ENCODE data around the gene MYO16.

MYO16 gene

DNA sequence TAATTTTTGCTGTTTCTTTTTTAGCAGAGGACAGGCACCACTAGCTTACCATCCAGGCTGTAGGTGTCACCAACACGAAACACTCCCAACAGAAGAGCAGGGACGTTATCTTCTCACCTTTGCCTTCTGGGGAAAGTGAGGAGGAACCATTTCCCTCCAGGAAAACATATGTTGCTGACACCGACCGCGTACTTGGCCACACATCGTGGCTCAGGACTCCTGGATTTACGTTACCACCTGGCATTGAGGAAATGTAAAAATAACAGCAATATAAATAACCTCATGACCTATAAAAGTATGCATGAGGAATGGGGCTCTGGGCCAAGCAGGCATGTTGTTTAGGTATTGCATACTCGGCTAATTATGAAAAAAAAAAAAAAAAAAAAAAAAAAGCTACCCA lies 525.1 kb downstream of the MYO16 start:
- DNase-seq (ENCODE audit: low spot score), result no peak

DNA sequence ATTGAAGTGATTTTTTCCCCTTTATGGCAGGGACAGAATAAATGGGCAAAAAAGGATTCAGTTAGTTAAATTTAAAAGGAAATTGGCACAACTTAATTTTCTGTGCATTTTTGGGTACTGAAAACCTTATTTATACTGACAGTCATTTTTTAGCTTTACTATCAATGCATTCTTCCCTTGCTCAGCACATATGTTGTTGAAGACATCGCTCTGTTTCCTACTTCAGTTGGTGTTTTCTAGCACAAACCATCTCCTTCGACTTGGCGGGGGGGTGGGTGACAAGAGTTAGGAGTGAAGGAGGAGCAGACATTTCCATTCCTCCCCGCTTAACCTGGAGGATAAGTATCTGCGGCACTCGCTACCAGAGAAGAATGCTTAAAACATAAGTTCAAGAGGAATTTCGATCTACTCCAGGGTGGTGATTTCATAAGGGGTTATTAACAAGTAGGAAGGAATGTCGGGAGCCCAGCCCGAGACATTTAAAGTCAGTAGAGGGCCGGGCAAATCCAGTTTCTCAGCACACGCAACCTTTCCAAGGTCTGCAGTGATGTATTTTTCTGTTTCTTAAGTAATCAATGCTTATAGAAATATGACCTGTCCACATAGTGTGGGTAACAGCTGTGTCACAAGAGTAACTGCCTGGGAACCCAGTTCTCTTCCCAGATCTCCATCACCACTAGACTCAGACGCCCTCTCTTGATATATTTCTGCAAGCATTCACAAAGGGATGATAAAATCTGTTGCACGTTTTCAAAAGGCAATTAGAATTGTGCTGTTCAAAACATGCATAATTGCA lies 525.8 kb downstream of the MYO16 start:
- DNase-seq (ENCODE audit: low spot score), result no peak

DNA sequence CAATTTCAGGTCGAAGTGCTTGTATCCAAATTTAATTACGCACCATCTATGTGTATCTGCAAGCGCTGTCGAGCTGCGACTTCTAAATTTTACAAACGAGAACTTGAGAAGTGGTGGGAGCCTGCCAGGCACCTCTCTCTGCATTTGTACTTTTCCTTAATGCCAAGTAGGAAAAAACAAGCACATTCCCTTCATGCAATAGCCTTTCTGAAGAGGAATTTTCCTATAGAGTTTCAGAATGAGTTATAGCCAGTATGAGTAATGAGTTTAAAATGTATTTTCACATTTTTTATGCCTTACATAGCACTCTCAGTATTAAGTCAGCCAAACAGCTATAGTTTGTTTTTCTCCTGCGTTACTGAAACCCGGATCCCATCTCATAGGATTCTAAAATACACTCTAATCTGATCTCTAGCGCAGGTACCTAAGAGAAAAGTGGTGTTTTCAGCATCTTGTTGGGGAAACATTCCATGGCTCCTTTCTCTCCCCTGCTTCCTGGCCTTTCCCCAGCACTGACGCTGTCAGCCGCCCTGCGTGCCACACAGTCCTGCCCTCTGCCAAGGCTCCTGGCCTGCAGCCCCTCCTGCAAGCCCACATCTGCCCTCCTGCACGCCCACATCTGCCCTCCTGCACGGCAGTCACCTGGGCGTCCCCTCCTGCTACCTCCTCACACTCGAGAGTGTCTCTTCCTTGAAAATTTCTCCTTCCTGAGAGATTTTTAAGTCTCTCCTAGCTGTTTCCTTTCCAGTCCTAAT lies 526.9 kb downstream of the MYO16 start:
- DNase-seq (ENCODE audit: low spot score), result no peak

DNA sequence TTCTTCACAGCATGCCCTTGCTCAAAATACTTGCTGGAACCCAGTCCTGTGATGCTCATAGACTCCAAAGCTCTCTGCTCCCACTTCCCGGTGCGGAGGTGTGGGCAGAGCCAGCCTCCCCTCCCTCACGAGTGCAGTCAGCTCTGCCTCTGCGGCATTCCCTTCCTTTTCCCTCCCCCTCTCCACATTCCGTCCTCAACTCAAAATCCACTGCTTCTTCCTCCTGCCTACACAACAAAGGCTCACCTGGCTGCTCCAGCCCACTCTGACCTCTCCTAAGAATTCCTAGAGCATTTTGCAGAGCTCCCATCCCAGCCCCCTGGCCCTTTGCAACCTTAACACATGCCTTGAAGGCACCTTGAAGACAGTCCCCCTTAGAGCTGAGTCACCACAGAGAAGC lies 527.9 kb downstream of the MYO16 start:
- peak; percentile 26 for DNase-seq (ENCODE audit: low spot score)

DNA sequence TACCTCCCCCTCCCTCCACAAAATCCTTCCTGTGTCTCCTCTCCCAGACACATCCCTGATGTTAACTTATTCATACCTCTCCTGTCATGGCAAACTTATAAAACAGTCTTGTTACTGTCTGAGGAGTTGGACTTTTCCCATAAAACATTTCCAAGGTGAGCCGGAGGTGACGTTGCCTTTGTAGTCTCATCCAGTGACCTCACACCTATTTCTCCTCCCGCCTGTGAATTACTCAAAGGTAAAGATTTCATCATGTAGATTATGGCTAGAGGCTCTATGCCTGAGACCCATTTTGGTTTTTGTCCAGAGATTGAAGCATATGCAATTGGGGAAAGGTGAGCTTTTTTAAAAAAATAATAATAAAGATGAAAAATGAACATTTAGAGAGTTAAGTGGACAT lies 529.0 kb downstream of the MYO16 start:
- DNase-seq (ENCODE audit: low spot score), result no peak

DNA sequence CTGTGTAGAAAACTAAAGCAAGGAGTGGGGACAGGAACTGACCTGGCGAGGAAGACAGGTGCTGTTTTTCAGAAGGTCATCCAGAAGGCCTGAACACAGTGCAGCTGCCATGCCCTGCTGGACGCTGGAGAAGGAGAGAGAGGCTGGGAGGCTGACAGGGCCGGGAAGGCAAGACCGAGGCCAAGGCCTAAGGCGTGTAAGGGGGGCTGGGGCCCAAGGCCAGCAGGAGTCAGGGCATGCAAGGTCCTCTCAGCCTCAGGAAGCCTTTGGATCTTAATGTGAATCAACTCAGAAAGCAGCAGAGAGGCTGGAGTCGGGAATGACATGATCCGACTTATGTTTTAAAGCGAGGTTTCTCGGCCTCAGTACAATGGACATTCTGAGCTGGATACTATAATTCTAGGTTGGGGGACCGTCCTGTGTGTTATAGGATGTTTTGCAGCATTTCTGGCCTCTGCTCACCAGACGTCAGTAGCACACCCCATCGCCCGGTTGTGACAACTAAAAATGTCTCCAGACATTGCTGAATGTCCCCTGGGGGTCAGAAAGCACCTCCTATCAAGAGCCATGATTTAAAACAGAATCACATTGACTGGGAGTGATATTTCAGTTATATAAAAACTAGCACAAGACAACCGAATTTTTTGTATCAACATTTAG lies 530.4 kb downstream of the MYO16 start:
- DNase-seq (ENCODE audit: low spot score), result no peak

DNA sequence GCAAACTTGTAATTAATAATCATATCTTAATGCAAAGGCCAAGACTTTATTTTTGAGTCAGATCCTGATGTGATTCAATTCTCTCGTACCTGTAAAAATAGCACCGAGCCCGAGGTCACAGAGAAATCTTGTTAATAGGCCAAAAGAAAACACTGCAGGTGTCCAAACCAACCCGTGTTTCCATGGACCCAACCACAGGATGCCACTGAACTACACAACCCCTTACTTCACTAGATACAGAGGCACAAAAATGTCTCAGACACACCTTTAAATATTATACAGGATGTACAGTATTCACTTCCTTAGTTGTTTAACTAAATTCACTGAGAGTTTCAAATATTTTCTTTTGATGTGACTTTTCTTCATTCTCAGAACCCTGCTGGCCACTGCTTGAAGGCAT lies 530.9 kb downstream of the MYO16 start:
- no peak for DNase-seq (ENCODE audit: low spot score)

DNA sequence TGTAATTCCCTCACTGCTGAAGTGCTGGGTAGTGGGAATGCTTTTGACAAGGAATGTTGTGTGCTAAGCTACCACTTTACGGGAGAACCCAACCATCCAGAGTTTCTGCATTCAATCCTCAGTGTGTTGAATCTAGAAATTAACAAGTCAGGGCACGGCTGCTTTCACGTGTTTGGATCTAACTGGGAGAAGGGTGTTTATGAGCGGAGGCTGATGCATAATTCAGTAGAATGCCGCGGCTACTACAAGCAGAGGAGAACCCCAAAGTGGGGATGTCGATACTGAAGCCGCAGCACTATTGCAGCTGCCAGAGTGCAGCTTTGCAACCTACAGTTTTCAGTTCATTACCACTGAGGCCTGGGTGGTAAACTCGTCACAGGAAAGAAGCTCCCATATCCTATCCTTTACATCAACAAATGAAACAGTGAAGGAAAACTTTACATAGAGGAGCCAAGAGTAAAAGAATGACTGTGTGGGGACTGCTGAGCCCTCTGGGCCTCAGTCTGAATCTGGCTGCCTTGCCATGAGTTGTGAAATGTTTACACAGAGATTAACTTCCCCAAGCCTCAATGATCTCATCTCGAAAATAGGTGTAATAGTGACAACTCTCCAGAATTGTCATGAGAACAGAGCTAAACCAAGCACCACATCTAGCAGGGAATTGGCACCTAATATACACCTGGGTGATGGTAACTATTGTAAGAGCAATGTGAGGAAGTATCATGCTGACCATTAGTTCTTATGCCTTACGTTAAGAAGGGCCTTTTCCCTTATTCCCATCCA lies 531.7 kb downstream of the MYO16 start:
- DNase-seq (ENCODE audit: low spot score), result no peak

DNA sequence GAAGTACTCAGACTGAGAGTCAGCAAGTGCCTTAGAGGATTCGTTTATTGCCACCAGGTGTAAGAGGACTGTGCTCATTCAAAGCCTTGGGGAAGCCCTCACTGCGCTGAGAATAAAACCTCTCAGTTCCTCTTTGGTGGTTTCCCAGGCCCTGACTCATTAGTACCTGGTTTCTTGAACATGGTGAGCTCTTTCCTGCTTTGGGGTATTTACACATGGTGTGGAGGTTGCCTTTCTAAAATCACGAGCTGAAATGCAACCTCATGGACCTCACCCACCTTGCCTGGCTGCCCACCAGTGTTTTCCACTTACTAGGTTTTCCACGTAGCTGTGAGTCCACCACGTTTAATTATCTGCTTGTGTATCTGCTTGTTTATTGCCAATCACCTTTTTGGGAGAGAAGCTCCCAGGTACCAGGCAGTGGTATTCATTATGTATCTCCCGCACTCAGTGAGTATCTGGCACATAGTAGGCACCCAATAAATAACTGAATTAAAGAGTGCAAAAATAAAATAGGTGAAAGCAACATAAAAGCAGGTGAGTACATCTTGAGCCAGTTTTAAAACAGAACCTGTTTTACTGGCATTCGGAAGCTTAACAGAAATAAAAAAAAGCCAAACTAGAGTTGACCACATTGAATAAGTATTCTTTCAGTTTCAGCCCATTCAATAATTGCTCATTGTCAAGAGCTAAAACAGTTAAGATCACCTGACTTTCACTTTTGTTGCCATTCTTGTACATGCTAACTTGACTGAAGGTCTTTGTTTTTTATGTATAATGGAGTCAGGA lies 533.0 kb downstream of the MYO16 start:
- DNase-seq (ENCODE audit: low spot score), result no peak

DNA sequence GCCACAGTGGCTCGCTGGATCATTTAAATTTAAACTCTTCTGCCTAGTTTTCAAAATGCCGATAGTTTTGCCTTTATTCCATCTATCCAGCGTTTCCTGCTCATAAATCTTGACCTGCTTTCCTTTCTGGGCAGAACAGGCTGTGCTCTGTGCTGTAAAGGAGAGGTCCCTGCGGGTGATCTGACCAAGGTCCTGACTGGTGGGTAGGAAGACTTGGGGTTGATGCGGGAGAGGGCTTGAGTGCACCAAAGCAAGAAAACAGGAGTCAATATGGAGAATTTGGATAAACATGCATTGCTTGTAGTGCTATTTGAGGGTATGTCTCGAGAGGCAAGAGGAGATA lies 533.6 kb downstream of the MYO16 start:
- no peak for DNase-seq (ENCODE audit: low spot score)

DNA sequence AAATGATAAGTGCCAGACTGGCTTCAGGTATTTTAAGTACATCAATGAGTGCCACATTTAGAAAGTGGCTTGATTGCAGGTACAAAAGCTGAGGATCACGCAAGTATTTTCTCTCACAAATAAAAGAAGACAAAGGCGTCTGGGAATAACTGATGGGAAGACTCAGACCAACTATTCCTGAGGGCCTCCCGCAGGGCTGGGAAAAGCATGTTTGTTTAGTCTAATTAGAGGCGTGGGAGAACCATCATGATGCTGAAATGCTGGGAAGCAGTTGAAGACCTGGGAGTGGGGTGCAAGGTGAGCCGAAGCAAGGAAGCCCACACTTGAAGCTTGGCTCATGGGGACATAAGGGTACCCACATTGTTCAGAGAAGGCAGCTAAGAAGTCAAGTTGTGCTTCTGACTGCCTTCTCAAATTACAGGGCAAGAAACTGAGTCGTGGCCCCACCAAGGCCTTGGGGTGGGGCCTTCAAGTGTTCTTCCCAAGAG lies 536.0 kb downstream of the MYO16 start:
- DNase-seq (ENCODE audit: low spot score), result no peak

DNA sequence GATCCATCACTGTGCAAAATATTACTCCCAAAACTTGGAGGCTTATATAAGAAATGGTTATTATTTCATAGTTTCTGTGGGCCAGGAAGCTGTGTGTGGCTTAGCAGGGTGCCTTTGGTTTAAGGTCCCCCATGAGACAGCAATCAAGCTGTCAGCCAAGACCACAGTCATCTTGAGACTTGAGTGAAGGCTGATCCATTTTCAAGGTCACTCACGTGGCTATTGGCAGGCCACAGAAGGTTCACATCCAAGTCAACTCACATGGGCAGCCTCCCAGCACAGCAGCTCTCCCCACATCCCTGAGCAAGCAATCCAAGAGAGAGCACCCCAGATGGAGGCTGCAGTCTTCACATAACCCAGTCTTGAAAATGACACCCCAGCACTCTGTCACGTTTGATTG lies 537.4 kb downstream of the MYO16 start:
- DNase-seq (ENCODE audit: low spot score), result no peak

DNA sequence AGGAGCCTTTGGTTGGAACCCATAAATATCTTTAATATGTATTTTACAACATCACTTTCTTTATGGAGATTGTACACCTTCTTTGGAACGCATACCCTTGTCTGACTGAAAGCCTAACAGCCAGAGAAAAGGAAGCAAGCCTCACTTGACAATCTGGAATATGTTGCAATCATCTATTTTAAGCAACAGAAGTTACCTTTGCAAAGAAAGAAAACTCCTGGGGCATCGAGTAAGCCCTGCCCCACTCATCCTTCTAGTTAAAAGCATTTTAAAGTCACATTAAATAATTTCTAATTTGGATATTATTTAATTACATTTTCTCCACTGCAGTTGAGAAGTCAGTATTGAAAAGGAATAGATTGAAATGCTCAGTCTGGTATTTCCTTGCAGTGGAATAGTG lies 542.7 kb downstream of the MYO16 start:
- DNase-seq (ENCODE audit: low spot score), result no peak

DNA sequence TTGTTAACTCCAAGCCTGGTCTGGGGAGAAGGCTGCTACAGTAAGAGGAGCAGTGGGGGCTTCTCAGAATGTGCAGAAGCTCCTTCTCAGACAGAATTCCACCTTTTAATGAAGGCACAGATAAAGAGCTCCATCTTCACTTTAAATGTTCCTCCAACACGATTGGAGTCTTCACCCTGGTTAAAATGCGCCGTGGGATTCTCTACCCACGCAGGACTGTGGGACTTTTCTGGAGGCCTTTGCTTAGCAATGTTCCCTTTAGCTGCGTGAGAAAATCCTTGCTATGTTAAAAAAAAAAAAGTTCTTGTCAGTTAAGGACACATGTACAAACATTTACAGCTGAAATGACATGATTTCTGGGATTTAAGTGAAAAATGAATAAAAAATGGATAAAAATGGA lies 546.3 kb downstream of the MYO16 start:
- no peak for DNase-seq (ENCODE audit: low spot score)

DNA sequence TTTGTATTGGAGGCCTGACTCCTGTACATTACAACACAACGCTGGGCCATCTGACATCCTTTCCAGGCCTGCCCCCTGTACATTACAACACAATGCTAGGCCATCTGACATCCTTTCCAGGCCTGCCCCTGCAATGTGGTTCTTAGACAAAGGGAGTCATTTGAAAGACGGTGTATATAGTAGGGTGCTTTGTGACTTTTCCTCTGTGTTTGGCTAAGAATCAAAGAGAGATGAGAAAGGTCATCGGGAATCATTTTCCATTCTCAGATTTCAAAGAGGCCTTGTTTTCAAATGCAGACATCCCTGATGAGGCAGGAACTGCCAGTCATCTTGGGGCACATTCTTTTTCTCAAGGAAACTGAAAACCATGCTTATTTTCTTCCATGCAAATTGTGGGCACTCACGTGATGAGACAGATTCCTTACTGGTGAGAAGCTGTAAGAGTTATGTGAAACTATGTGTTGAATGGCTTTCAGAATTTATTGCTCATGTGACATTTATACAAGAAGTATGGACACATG lies 551.6 kb downstream of the MYO16 start:
- no peak for DNase-seq (ENCODE audit: low spot score)

DNA sequence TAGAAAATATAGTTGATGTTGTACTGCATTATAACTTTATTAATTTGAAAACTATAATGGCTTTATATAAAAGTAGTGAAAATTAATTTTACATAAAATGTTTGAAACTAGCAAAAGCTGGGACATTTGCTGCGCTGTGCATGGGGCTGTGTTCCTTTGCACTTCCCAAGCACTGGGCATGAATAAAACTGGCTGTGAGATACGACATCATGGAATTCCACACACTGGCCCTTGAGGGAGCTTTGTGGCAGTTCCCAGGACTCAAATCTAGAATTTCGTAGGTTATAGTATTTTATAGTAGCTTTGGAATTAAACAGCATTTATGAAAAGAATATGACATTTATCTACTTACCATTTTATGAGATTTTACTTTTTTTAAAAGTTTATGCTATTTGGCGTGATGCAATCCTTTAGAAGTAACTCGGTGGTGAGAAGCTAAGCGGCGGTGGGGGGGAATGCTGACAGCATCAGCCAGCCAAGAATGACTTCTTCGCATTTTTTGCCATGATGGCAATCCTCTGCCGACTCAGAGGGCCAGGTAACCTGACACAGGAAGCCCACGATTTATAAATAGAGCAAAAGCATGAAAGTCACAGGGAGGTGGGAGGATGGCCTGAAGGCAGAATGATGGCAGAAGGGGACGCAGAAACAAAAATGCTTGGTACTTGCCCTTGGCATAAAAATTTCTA lies 553.5 kb downstream of the MYO16 start:
- DNase-seq (ENCODE audit: low spot score), result no peak

DNA sequence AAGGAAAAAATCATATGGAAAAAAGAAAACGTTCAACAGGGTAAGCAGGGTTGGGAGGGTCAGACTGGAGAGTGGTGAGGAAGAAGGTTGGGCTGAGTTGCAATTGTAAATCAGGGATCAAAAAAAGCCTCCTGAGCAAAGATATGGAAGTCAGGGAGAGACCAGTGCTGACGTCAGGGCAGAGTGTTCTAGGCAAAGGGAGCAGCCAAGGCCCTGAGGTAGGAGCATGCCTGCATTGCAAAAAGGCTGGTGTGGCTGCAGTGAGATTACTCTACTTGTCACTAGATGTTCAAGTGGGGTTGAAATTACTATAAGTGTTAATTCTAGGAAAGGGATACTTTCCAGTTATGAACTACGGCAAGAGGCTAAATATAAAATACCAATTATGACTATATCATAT lies 562.0 kb downstream of the MYO16 start:
- no peak for DNase-seq (ENCODE audit: low spot score)

DNA sequence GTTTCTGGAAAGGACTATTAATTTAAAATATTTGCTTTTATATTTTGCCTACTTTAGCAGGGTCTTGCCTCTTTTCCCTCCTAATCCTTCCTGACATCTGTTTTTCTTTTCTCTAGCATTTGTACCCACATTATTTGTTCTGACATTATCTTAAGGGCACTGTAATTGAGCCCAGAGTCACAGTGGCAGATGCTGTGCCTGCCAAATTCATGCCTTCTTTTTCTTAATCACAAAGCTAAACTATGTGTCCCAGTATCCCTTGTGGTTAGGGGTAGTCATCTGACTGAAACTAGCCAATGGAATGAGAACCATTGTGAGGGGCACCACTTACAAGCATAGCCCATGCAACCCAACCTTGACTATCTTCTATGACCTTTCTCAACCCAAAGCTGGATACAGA lies 562.9 kb downstream of the MYO16 start:
- DNase-seq (ENCODE audit: low spot score), result no peak

DNA sequence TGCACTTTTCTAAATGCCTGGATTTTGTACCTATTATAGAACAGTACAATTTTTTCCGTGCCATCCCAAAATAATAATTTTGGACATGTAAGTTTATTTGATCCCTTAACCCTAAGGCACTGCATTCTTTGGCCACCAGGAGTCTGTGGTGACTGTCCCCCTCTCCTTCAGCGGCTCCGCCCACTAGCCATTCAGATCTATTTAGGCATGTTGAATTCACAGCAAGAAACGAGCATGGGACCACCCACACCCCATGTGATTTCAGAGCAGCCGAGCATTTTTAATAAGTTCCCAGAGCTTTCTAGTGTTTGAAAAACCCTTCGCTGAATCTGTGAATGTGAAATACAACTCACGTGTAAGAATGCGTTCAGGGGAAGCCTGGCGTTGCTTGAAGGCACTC lies 567.5 kb downstream of the MYO16 start:
- DNase-seq (ENCODE audit: low spot score), result peak; percentile 58

DNA sequence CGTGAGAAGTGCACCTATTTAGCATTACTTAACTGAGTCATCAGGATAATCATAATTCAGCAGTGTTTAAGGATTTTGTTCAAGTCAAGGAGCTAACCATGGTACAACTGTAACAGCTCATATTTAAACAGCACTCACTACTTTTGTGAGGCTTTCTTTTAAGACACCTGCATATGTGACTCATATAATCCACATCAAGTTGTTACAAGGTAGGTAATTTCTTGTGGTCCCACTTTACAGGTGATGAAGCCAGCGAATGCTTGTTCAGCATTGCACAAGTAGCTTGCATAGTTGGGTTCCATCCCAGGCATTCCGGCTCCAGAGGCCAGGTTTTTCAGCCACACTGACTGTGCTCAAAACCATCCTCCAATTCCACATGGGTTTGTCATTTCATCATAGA lies 569.2 kb downstream of the MYO16 start:
- DNase-seq (ENCODE audit: low spot score), result no peak

DNA sequence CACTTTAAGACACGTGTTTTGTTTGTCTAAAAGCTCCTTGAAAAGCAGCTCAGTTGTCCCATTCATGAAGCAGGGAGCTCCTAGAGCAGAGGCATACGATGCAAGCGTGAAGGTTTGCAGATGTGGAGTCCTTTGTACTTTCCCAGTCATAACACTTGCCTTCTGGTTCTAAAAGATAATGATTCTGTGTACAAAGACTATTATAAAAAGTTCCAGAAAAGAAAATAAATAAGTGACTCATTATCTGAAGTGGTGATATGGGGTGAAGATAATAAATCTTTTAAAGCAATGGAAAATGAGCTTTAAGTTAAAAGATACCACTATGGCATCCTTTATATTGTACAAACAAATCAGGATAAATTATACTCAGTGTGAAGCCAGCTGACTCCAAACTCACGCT lies 569.9 kb downstream of the MYO16 start:
- no peak for DNase-seq (ENCODE audit: low spot score)

Data from iPS-NIHi11 (cell line).